Measurements from ENCODE around the gene SFXN5. TPM values are rescaled to one million over a fixed set of nuclear protein-coding genes. Genes with fewer than 3 reads are reported as not detected.

Gene SFXN5
- total and polyA plus RNA-seq, 7 donors: 5.1 to 17.1 (median 12.2) TPM

GRCh38 chr2:72901426-72901825 lies 170.1 kb downstream of the SFXN5 start:
- H3K36me3 ChIP-seq (ENCODE audit: insufficient read depth in 1 of 2, low read depth in 1 of 2): no peaks in the 10 kb centered on the region
- no peak overlapping the region for H3K27ac ChIP-seq
- ATAC-seq: no peak
- no peaks in the 10 kb centered on the region for H3K9me3 ChIP-seq
- no peak overlapping the region for H3K4me3 ChIP-seq
- no peak for TF ChIP-seq CTCF (IDR thresholded peaks at IDR 0.05)
- DNase-seq: no peak
- 36 to 59% (median 49%) methylated on average over 3 of the region's 3 CpGs for WGBS, 3 donors
- H3K4me1 ChIP-seq: no peaks in the 10 kb centered on the region
- H3K27me3 ChIP-seq (ENCODE audit: insufficient read depth in 3 of 3, low read length in 2 of 3): peaks cover 0 to 37% (median 2%) of the 10 kb centered on the region in 3 donors
- intact Hi-C loops (cut with DNase I): no loop called here

- H3K4me3 ChIP-seq: no peak overlapping the region
- no peak for TF ChIP-seq CTCF (IDR thresholded peaks at IDR 0.05)
- no peaks in the 10 kb centered on the region for H3K9me3 ChIP-seq
- H3K4me1 ChIP-seq: peaks cover 5% of the 10 kb centered on the region
- intact Hi-C loops (cut with DNase I): no loop called here
- no peak for DNase-seq
- WGBS, 3 donors: 79 to 81% (median 81%) methylated on average over 5 of the region's 5 CpGs
- no peaks in the 10 kb centered on the region for H3K36me3 ChIP-seq (ENCODE audit: insufficient read depth in 1 of 2, low read depth in 1 of 2)
- peaks cover 0 to 37% (median 2%) of the 10 kb centered on the region in 3 donors for H3K27me3 ChIP-seq (ENCODE audit: insufficient read depth in 3 of 3, low read length in 2 of 3)
- no peak for ATAC-seq
- no peak overlapping the region for H3K27ac ChIP-seq
Measured at GRCh38 chr2:72900191-72900825, 171.2 kb downstream of the SFXN5 start.

GRCh38 chr2:72898585-72898906 lies 173.0 kb downstream of the SFXN5 start:
- no peak overlapping the region for H3K4me3 ChIP-seq
- H3K4me1 ChIP-seq: peaks cover 5% of the 10 kb centered on the region
- no peak for ATAC-seq
- peaks cover 0 to 35% (median 6%) of the 10 kb centered on the region in 3 donors for H3K27me3 ChIP-seq (ENCODE audit: insufficient read depth in 3 of 3, low read length in 2 of 3)
- WGBS, 3 donors: 77 to 82% (median 81%) methylated on average over 2 of the region's 2 CpGs
- H3K27ac ChIP-seq: no peak overlapping the region
- DNase-seq: no peak
- TF ChIP-seq CTCF (IDR thresholded peaks at IDR 0.05): no peak
- intact Hi-C loops (cut with DNase I): loop anchor here in 1 of 2 donors (10.0 kb wide), 1 partner anchor 276 kb away; no protein-coding TSS in a partner anchor
- H3K36me3 ChIP-seq (ENCODE audit: insufficient read depth in 1 of 2, low read depth in 1 of 2): no peaks in the 10 kb centered on the region
- no peaks in the 10 kb centered on the region for H3K9me3 ChIP-seq

- DNase-seq: no peak
- Histone ChIP-seq H3K27me3 (ENCODE audit: insufficient read depth in 3 of 3, low read length in 2 of 3) (peaks cover 0 to 30% (median 6%) of the 10 kb centered on the region in 3 donors), H3K9me3 (no peaks in the 10 kb centered on the region), H3K4me3 (no peak overlapping the region), H3K36me3 (ENCODE audit: insufficient read depth in 1 of 2, low read depth in 1 of 2) (no peaks in the 10 kb centered on the region), H3K4me1 (peaks cover 5% of the 10 kb centered on the region), H3K27ac (no peak overlapping the region)
- intact Hi-C loops (cut with DNase I): loop anchor here in 1 of 2 donors (10.0 kb wide), 1 partner anchor 277 kb away; no protein-coding TSS in a partner anchor
- ATAC-seq: no peak
- WGBS, 3 donors: 62 to 64% (median 62%) methylated on average over 18 of the region's 18 CpGs
- no peak for TF ChIP-seq CTCF (IDR thresholded peaks at IDR 0.05)
Measured at GRCh38 chr2:72897785-72898584, 173.5 kb downstream of the SFXN5 start.

Data from psoas muscle (tissue), 8 donors.